Nephron progenitor cell (in vitro differentiated cells): ENCODE data around the gene CILP2.
A peak's percentile ranks its signal among the peaks of the same experiment; 100 is the strongest.

Experiments used
- DNase-seq: peaks from one replicate; pipeline ENCODE4 v3.0.0; 2021
- H3K27ac Mint-ChIP-seq: 2 replicates; pipeline ENCODE4 v1.8.0; 2021; ENCODE audit warnings: mild to moderate bottlenecking, moderate library complexity, mixed read lengths
- H3K27me3 Mint-ChIP-seq: 2 replicates; pipeline ENCODE4 v1.8.0; 2021; ENCODE audit warnings: mild to moderate bottlenecking, low read depth, mixed read lengths; ENCODE audit not compliant: poor library complexity
- H3K36me3 Mint-ChIP-seq: 2 replicates; pipeline ENCODE4 v1.8.0; 2021; ENCODE audit warnings: low read depth, mixed read lengths
- H3K4me1 Mint-ChIP-seq: 2 replicates; pipeline ENCODE4 v1.8.0; 2021; ENCODE audit warnings: mixed read lengths
- H3K4me3 Mint-ChIP-seq: 2 replicates; pipeline ENCODE4 v1.8.0; 2021; ENCODE audit warnings: mild to moderate bottlenecking, moderate library complexity, mixed read lengths
- H3K9me3 Mint-ChIP-seq: 2 replicates; pipeline ENCODE4 v1.8.0; 2021; ENCODE audit warnings: mild to moderate bottlenecking, moderate library complexity, mixed read lengths
- CTCF ChIP-seq: fragments of 200-600 bp; sonication (generic); IDR thresholded peaks from 2 replicates; pipeline ENCODE4 v1.5.0; 2021; ENCODE audit warnings: antibody characterized with exemption

The CILP2 gene

GRCh38 chr19:19500975-19501644, 37.0 kb upstream of the CILP2 start:
- peaks cover 50% of the 10 kb centered on the region for H3K36me3 Mint-ChIP-seq
- no peak for TF ChIP-seq CTCF
- no peaks in the 10 kb centered on the region for H3K9me3 Mint-ChIP-seq
- H3K27me3 Mint-ChIP-seq, result peaks cover 2% of the 10 kb centered on the region
- DNase-seq, result no peak
- no peak overlapping the region for H3K4me3 Mint-ChIP-seq
- peaks cover 2% of the 10 kb centered on the region for H3K4me1 Mint-ChIP-seq
- H3K27ac Mint-ChIP-seq, result no peak overlapping the region

- Mint-ChIP-seq H3K4me1 (peaks cover 8% of the 10 kb centered on the region), H3K27ac (peak overlapping the region; percentile 79), H3K36me3 (peaks cover 53% of the 10 kb centered on the region), H3K27me3 (peaks cover under 1% of the 10 kb centered on the region), H3K9me3 (no peaks in the 10 kb centered on the region), H3K4me3 (no peak overlapping the region)
- no peak for DNase-seq
- no peak for TF ChIP-seq CTCF
Observed at GRCh38 chr19:19501798-19502197, 36.3 kb upstream of the CILP2 start.

GRCh38 chr19:19502281-19502680, 35.8 kb upstream of the CILP2 start:
- Mint-ChIP-seq H3K36me3 (peaks cover 50% of the 10 kb centered on the region), H3K9me3 (no peaks in the 10 kb centered on the region), H3K4me3 (no peak overlapping the region), H3K27me3 (no peaks in the 10 kb centered on the region), H3K4me1 (peaks cover 8% of the 10 kb centered on the region), H3K27ac (no peak overlapping the region)
- no peak for TF ChIP-seq CTCF
- no peak for DNase-seq

GRCh38 chr19:19502808-19503602, 35.1 kb upstream of the CILP2 start:
- peaks cover 15% of the 10 kb centered on the region for H3K4me1 Mint-ChIP-seq
- no peaks in the 10 kb centered on the region for H3K27me3 Mint-ChIP-seq
- peaks cover 53% of the 10 kb centered on the region for H3K36me3 Mint-ChIP-seq
- H3K4me3 Mint-ChIP-seq, result no peak overlapping the region
- no peak for TF ChIP-seq CTCF
- DNase-seq, result no peak
- peak overlapping the region; percentile 66 for H3K27ac Mint-ChIP-seq
- H3K9me3 Mint-ChIP-seq, result no peaks in the 10 kb centered on the region

GRCh38 chr19:19504754-19505668, 33.1 kb upstream of the CILP2 start:
- no peak overlapping the region for H3K27ac Mint-ChIP-seq
- no peak overlapping the region for H3K4me3 Mint-ChIP-seq
- peaks cover 53% of the 10 kb centered on the region for H3K36me3 Mint-ChIP-seq
- no peaks in the 10 kb centered on the region for H3K27me3 Mint-ChIP-seq
- no peaks in the 10 kb centered on the region for H3K9me3 Mint-ChIP-seq
- peaks cover 17% of the 10 kb centered on the region for H3K4me1 Mint-ChIP-seq
- DNase-seq, result no peak
- TF ChIP-seq CTCF, result no peak
